Fibroblast of lung (primary cell): ENCODE data around the gene ZNF532. TPM values are rescaled to one million over a fixed set of nuclear protein-coding genes. Genes with fewer than 3 reads are reported as not detected.

Experiments used
- DNase-seq, 2 donors: peaks; one replicate each; pipeline versions ENCODE4 v3.0.0 to v3.0.0-alpha.2; 2010; ENCODE audit warnings: low read depth in 2 of 2
- H2AFZ ChIP-seq: 2 replicates; pipeline ENCODE4 v1.5.1; 2012; ENCODE audit warnings: low read length, control low read depth, inconsistent platforms
- H3K27ac ChIP-seq: 2 replicates; pipeline ENCODE4 v1.5.1; 2011; ENCODE audit warnings: low read length, control low read depth; ENCODE audit not compliant: insufficient read depth
- H3K27me3 ChIP-seq: 2 replicates; pipeline ENCODE4 v1.5.1; 2011; ENCODE audit warnings: mild to moderate bottlenecking, low read length; ENCODE audit not compliant: control insufficient read depth, insufficient read depth
- H3K36me3 ChIP-seq: 2 replicates; pipeline ENCODE4 v1.5.1; 2011; ENCODE audit warnings: low read length; ENCODE audit not compliant: control insufficient read depth, insufficient read depth
- H3K4me1 ChIP-seq: 2 replicates; pipeline ENCODE4 v1.5.1; 2011; ENCODE audit warnings: low read length; ENCODE audit not compliant: control insufficient read depth, insufficient read depth; ENCODE audit errors: extremely low read depth
- H3K4me2 ChIP-seq: 2 replicates; pipeline ENCODE4 v1.5.1; 2011; ENCODE audit warnings: low read length, control low read depth; ENCODE audit not compliant: insufficient read depth; ENCODE audit errors: extremely low read depth
- H3K4me3 ChIP-seq, 4 experiments: fragments of 200-600 bp in 1 of 4; sonication (generic) in 1 of 4; replicated peaks in 1 of 4; 2 replicates each; pipeline ENCODE4 v1.5.1; 2011 to 2016; ENCODE audit warnings: low read length in 4 of 4, low read depth in 3 of 4, mild to moderate bottlenecking in 3 of 4, control low read depth in 2 of 4, inconsistent platforms in 1 of 4, mixed read lengths in 1 of 4; ENCODE audit not compliant: insufficient read depth in 1 of 4; ENCODE audit errors: control extremely low read depth in 1 of 4
- H3K79me2 ChIP-seq: 2 replicates; pipeline ENCODE4 v1.5.1; 2012; ENCODE audit warnings: mild to moderate bottlenecking, low read length, inconsistent platforms; ENCODE audit not compliant: control insufficient read depth, insufficient read depth
- H3K9ac ChIP-seq: 2 replicates; pipeline ENCODE4 v1.5.1; 2011; ENCODE audit warnings: mild to moderate bottlenecking, low read length, control low read depth; ENCODE audit not compliant: insufficient read depth
- H3K9me3 ChIP-seq: 2 replicates; pipeline ENCODE4 v1.5.1; 2012; ENCODE audit warnings: low read depth, low read length; ENCODE audit not compliant: control insufficient read depth, insufficient read depth
- H4K20me1 ChIP-seq: 2 replicates; pipeline ENCODE4 v1.5.1; 2011; ENCODE audit warnings: low read length; ENCODE audit not compliant: control insufficient read depth, insufficient read depth; ENCODE audit errors: extremely low read depth
- CTCF ChIP-seq, 2 donors: IDR thresholded peaks in 1 of 2; conservative IDR thresholded peaks in 1 of 2; 1 replicate in 1 of 2; 2 replicates in 1 of 2; pipeline ENCODE4 v1.5.1; 2011 to 2012; ENCODE audit warnings: low read length in 2 of 2, control low read depth in 1 of 2, inconsistent platforms in 1 of 2, low read depth in 1 of 2, mild to moderate bottlenecking in 1 of 2
- EZH2 ChIP-seq: IDR thresholded peaks from 2 replicates; pipeline ENCODE4 v1.5.1; 2012; ENCODE audit warnings: low read length, control low read depth, mild to moderate bottlenecking; ENCODE audit errors: missing control alignments
- polyA plus RNA-seq, 2 donors: library from polyadenylated mRNA; depleted of rRNA in 1 of 2; stranded (reverse) in 1 of 2; unstranded in 1 of 2; fragments of >200 nt; gene quantifications; 2 replicates each; pipeline ENCODE4 v1.2.1, GENCODE V29; 2011 to 2012; ENCODE audit warnings: missing spikeins in 1 of 2
- total RNA-seq: library from RNA; depleted of rRNA; stranded (reverse); fragments of >200 nt; gene quantifications from 2 replicates; pipeline ENCODE4 v1.2.1, GENCODE V29; 2014

ZNF532 gene
- total and polyA plus RNA-seq, 2 donors (not counting 1 experiment from before 2014, with no cell fraction given), result 57.3 to 64.6 TPM

- no peaks in the 10 kb centered on the region for H3K79me2 ChIP-seq
- DNase-seq, result no peak
- no peaks in the 10 kb centered on the region for H3K9me3 ChIP-seq
- TF ChIP-seq EZH2, result no peak
- no peak for TF ChIP-seq CTCF (conservative IDR thresholded peaks at IDR 0.05 in 1 of 2, IDR thresholded peaks at IDR 0.05 in 1 of 2; ENCODE audit: low read depth in 1 of 2, low read length in 2 of 2)
- H3K36me3 ChIP-seq, result no peaks in the 10 kb centered on the region
- no peaks in the 10 kb centered on the region for H3K27me3 ChIP-seq
- H3K4me3 ChIP-seq, result no peak overlapping the region
- no peak overlapping the region for H3K4me2 ChIP-seq
- no peak overlapping the region for H3K9ac ChIP-seq
- no peaks in the 10 kb centered on the region for H4K20me1 ChIP-seq
- H2AFZ ChIP-seq, result no peak overlapping the region
- H3K4me1 ChIP-seq, result no peaks in the 10 kb centered on the region
- H3K27ac ChIP-seq, result no peak overlapping the region
Observed at GRCh38 chr18:58955001-58955400, 90.3 kb downstream of the ZNF532 start.

- no peak overlapping the region for H2AFZ ChIP-seq
- no peak for TF ChIP-seq EZH2
- TF ChIP-seq CTCF (conservative IDR thresholded peaks at IDR 0.05 in 1 of 2, IDR thresholded peaks at IDR 0.05 in 1 of 2; ENCODE audit: low read depth in 1 of 2, low read length in 2 of 2), result no peak
- H4K20me1 ChIP-seq, result no peaks in the 10 kb centered on the region
- no peak overlapping the region for H3K27ac ChIP-seq
- no peak overlapping the region for H3K9ac ChIP-seq
- no peaks in the 10 kb centered on the region for H3K4me1 ChIP-seq
- no peak overlapping the region for H3K4me3 ChIP-seq
- no peaks in the 10 kb centered on the region for H3K27me3 ChIP-seq
- no peaks in the 10 kb centered on the region for H3K79me2 ChIP-seq
- no peaks in the 10 kb centered on the region for H3K36me3 ChIP-seq
- peak in 1 of 2 donors; percentile 31 for DNase-seq
- H3K4me2 ChIP-seq, result no peak overlapping the region
- H3K9me3 ChIP-seq, result no peaks in the 10 kb centered on the region
Observed at GRCh38 chr18:58955738-58956137, 91.1 kb downstream of the ZNF532 start.

GRCh38 chr18:58958628-58959027 is 94.0 kb downstream of the ZNF532 start:
- Histone ChIP-seq H3K9ac (no peak overlapping the region), H3K27me3 (no peaks in the 10 kb centered on the region), H4K20me1 (no peaks in the 10 kb centered on the region), H3K9me3 (no peaks in the 10 kb centered on the region), H3K4me1 (no peaks in the 10 kb centered on the region), H3K4me2 (no peak overlapping the region), H3K79me2 (no peaks in the 10 kb centered on the region), H3K27ac (no peak overlapping the region), H3K4me3 (no peak overlapping the region), H2AFZ (no peak overlapping the region), H3K36me3 (no peaks in the 10 kb centered on the region)
- DNase-seq, result no peak
- TF ChIP-seq EZH2 (no peak), CTCF (conservative IDR thresholded peaks at IDR 0.05 in 1 of 2, IDR thresholded peaks at IDR 0.05 in 1 of 2; ENCODE audit: low read depth in 1 of 2, low read length in 2 of 2) (no peak)
